ENCODE results near the gene SSBP3.

The SSBP3 gene

DNA sequence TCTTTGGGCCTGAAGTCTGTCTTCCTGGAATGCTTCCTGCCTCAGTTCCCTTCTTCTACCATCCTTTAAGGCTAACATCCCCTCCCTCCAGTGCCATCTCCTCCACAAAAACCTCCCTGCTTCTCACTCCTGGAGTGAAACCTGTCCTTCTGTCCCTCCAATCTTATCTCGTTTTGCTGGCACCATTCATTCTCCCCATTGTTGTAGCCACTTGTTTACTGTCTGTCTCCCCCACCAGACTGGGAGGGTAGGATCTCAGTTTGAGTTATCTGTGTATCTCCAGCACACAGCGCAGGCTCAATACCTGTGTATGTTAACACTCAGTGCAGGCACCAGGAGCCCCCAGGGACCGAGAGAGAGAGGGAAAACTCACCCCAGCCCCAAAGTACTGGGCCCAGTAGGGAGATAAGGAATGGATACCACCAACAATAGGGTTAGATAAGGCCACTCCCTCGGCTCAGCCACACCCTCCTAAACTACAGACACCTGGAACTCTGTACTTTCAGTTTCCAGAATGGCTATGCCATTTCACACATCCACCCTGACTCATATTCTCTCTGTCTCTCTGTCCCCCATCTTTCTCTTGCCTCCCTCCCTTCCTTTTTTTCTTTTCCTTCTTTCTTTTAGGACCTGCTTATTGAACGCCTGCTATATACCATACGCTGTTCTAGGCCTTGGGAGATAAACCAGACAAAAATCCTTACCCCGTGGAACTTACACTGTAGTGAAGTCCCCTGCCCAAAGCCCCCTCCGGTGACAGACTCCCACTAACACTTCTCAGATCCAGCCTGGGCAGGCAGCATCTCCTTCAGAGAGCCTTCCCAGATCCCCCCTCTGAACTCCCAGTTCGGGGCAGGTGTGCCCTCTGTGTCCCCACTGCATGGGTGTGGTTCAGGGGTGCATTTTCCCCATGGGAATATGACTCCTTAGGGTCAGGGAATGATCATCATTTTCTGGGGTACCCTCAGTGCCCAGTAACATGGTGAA lies 3.3 kb upstream of the SSBP3 start:
- peak; percentile 56 for DNase-seq (ENCODE audit: low spot score)

DNA sequence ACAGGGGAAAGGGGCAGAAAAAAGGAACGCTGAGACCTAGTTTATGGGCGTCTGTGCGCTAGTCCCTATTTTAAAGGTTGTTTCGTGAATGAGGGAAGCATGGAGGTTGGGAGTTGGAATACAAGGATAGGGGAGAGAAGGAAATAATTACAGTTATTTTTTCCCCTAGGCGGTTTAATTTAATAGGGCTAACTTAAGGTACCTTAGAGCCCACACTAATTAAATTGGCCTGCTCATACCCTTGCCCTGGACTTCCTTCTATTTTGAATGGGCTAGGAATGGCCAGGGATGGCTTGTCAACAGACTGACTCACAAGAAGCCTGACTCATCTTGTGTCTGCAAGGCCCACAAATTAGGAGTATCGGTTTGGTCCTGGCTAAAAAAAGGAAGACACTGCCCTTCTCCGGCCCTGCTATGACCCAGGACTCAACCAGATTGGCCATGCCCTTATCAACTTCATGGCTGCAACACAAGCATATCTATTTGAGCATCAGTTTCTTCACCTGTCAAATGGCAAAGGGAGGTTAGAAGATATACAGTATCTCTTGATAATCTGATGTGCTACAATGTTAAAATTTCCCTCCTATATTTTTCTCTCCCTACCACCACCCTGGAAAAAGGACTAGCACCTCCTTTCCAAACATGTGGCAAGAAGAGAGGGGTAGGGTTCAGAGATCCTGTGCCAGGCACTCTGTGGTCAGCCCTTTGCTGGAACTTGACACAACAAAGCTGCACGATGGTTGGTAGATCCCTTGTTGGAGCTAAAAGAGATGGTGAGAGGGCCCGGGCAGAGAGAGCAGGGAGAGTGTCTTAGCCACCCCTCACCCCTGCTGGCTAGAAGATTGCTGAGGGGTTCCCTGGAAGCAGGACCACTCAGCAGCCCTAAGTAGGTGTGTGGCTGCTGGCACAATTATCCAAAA lies 2.2 kb upstream of the SSBP3 start:
- DNase-seq (ENCODE audit: low spot score) = peak; percentile 83

- peak; percentile 91 for DNase-seq (ENCODE audit: low spot score)
These were observed 1.4 kb upstream of the SSBP3 start for GRCh38 chr1:54407404-54408146.

DNA sequence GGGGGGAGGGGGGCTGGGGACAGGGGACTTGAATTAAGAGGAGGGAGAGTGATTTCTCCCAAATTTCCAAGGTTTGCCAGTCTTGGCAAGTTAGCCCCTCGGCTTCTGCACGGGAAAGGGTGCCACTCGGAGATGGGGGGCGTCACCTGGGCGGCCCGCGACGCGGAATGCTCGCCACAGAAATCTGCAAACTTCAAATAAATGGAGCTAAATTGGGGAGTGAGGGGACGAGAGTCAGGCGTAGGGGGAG lies 885 bp upstream of the SSBP3 start:
- DNase-seq (ENCODE audit: low spot score) = no peak

DNA sequence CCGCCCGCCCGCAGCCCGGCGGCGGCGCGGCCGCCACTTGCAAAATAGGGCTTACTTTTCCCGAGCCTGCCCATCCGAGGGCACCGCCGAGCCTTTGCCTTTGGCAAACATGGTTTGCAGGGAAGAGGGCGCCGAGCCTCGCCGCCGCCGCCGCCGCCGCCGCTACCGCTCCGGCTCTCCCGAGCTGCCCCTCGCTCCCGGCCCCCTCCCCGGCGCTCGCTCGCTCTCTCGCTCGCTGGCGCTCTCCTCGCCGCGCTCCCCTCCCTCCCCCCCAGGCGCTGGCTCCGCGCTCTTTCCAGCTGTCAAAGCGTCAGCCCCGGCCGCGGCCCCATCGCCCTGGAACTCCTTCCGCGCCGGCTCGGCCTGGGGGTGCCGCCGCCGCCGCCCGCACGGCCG lies 298 bp downstream of the SSBP3 start:
- no peak for DNase-seq (ENCODE audit: low spot score)

GRCh38 chr1:54404939-54405897 lies 976 bp downstream of the SSBP3 start:
- no peak for DNase-seq (ENCODE audit: low spot score)

GRCh38 chr1:54404263-54404662 lies 1.9 kb downstream of the SSBP3 start:
- no peak for DNase-seq (ENCODE audit: low spot score)

DNA sequence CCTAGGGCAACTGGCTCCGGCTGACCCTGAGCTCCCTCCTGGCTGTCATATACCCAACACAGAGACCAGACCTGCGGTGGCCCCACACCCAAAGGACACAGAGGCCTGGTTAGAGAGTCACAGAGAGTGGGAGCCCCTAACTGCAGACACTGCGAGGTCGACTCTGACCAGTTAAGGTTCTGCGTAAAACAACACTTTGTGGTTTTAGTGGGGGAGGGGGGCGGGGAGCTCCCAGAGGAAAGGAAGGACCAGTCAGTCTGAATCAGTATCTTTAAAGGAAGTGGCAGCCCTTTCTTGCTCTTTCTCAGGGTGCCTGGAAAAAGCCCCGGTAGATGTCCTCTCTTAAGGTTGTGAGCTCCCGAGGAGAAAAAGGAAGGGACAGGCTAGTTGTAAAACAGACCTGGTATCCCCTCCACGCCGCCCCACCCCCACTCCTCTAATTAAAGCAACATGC lies 2.4 kb downstream of the SSBP3 start:
- no peak for DNase-seq (ENCODE audit: low spot score)

DNA sequence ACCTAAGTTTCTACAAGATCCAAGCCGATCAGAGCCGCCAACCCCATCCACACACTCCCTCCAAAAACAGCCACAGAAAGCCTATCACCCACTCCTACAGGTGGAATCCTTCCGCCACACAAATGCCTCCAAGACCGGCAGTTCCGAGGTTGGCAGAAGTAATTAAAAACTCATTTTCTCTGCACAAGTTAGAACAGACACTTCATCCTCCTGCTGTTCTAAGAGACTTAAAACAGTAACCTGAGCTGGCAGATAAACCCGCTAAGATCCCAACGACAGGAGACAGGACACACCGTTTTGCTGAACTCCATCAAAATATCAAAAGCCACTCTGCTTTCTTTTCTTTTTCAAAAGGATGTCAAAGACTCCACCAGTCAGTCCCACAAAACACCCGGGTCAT lies 2.8 kb downstream of the SSBP3 start:
- DNase-seq (ENCODE audit: low spot score) = no peak

- DNase-seq (ENCODE audit: low spot score) = no peak
These were observed 3.3 kb downstream of the SSBP3 start for GRCh38 chr1:54402896-54403295.

DNA sequence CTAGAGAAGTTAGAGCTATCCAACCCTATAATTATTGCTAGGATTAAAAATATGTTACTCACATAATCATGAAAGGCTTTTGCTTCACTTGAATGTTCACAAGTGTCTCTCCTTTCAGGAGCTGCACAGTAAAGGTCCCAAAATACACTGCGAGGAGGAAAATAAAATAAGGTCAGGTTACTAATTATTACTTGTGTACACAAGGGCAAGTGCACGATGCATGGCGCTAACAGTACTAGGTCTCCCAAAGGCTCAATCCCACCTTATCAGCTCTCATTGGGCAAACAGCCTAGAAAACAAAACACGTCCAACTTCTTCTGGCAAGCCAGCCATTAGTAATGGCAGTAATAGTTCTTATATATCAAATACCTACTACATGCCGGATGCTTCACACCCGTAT lies 4.4 kb downstream of the SSBP3 start:
- DNase-seq (ENCODE audit: low spot score) = no peak

- no peak for DNase-seq (ENCODE audit: low spot score)
These were observed 5.9 kb downstream of the SSBP3 start for GRCh38 chr1:54400329-54400728.

DNA sequence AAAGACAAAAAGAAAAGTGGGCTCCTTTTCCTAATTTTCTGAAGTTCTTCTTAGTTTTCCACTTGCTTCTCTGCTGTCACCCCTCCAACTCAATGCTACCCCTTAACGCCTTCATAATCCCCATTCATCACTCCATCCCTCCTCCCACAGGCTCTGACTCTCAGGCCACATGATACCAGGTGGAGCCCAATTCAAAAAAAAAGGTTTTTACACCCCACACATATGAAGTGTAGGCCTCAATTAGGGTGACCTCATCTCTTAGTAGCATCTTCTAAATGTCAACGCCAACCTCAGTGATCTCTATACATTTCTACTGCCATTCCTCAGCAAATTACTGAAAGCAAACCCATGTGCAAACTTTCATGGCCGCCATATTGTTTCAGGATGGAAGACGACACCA lies 6.4 kb downstream of the SSBP3 start:
- DNase-seq (ENCODE audit: low spot score) = no peak

DNA sequence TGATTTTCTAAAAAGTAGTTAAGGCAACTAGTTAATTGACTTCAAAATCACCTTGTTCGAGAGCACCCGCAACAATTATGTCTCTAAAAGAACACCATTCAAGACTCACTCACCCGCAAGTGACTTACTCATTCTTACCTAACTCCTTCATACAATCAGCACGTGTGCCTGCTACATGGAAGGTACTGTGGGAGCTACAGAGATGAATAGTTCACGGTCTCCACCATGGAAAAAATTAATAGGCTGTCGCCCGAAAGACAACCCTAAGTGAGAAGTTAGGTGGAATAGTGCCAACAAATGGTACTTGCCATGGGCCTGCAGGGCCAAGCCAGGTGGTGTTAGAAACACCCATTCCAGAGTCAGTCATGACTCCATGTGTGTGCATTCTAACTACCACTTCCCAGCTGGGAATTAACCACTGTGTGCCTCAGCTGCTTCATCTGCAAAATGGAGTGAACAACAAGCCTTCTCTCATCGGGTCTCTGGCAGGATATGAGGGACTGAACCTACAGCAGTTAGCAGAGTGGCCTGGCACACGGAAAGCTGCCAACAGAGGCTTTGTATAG lies 7.1 kb downstream of the SSBP3 start:
- DNase-seq (ENCODE audit: low spot score) = no peak

GRCh38 chr1:54397980-54398379 lies 8.2 kb downstream of the SSBP3 start:
- DNase-seq (ENCODE audit: low spot score) = no peak

- no peak for DNase-seq (ENCODE audit: low spot score)
These were observed 9.1 kb downstream of the SSBP3 start for GRCh38 chr1:54397090-54397591.

DNA sequence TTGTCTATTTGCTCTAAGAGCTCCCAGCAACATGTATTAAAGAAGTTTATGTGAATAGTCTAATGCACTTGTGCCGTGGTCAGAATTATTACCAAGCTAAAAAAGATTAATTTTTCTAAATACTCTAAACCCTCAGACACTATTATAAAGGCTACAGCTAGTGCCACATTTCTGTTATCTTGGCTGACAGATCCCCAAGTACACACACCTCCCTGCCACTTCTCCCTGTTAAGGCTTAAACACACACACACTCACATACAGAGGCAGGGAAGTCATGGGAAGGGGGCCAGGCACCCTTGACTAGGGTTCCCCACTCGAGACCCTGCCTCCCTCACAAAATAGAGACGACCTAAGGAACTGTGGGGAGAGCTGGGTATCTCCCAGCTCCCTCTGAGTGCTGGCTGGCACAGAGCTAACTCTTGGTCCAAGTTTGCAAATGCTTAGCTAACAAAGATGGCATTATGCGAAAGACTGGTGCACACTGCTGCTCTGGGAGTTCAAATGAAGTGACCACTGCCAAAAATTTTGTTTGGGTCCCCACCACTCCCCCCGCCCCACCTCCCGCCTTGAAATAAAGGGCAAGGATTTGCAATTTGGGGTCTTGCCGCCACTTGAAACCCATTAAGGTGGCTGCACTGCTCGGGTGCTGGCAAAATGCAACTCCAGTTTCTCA lies 9.8 kb downstream of the SSBP3 start:
- DNase-seq (ENCODE audit: low spot score) = no peak

DNA sequence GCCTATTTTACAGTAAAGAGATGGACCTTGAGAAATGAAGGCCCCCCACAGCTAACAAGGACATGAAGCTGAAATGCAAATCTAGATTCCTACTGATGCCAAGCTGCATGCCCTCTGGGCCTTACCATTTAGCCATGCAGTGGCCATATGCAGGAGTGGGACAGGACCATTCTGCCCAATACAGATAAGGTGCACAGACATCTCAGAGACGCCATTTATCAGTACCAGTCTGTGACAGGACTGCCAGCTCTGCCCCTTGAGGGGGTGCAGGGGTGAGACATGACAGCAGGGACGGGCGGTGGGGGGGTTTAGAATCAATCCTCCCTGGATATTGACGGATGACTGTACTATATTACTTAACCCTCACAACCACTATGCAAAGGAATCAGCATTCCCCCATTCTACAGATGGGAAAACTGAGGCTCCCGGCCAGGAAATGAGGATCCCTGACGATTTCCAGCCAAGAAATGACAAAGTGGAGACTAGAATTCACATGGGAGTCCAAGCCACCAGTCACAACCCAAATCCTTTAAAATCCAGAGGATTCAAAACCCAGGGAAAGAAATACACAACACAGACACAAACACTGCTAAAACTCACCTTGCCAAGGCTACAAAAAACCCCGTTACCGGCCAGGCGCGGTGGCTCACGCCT lies 10.8 kb downstream of the SSBP3 start:
- no peak for DNase-seq (ENCODE audit: low spot score)

DNA sequence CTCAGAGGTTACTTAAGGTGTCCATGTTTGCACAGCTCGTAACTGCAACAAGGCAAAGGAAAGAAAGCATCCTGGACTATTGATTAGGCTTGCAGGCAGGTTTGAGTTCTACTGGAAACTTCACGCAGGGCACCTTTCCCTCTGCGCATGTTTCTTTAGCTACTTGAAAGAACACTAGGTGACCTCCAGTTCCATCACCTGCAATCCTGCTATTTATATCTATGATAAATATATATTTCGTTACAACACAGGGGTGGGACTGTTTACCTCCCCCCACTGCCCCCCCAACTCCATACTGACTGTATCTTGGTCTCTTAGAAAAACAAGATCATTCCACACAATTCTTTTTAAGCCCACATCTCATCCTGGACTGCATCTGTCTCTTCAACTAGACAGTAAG lies 12.1 kb downstream of the SSBP3 start:
- DNase-seq (ENCODE audit: low spot score) = no peak

DNA sequence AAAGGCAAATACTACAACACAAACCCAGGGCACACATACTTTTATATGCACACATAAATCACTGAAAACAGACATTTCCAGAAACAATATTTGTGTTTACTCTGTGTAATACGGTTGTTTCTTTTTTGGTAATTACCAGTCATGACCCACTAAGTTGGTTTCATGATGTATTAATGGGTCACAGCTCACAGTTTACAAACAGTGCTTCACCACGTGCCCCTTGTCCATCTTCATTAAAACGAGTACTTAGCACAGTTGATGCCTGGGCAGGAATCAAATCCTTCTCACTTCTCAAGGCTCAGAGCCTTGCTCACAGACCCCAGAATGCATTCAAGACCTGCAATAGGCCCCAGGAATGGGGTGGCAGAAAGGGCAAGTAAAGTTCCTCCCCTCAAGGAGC lies 13.8 kb downstream of the SSBP3 start:
- no peak for DNase-seq (ENCODE audit: low spot score)
